Erythroblast (primary cell): ENCODE results near the gene OR8K5.
"Not testable (repeated sequence)": the region's sequence is repeated elsewhere in the genome, so short reads cannot be mapped to it uniquely, and the experiment has no call there.

Experiments
- DNase-seq, 2 experiments: peaks; one replicate each; lab custom pipeline; 2025; lab: John Stamatoyannopoulos, UW
- GATA1 ChIP-seq: IDR thresholded peaks from 2 replicates; pipeline ENCODE4 v1.6.1; 2011; ENCODE audit warnings: low read depth, mild to moderate bottlenecking, control low read depth, low read length, moderate library complexity
- POLR2A ChIP-seq: IDR thresholded peaks from 2 replicates; pipeline ENCODE4 v1.6.1; 2011; ENCODE audit warnings: mild to moderate bottlenecking, low read length

Gene OR8K5, protein sequence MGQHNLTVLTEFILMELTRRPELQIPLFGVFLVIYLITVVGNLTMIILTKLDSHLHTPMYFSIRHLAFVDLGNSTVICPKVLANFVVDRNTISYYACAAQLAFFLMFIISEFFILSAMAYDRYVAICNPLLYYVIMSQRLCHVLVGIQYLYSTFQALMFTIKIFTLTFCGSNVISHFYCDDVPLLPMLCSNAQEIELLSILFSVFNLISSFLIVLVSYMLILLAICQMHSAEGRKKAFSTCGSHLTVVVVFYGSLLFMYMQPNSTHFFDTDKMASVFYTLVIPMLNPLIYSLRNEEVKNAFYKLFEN

DNA sequence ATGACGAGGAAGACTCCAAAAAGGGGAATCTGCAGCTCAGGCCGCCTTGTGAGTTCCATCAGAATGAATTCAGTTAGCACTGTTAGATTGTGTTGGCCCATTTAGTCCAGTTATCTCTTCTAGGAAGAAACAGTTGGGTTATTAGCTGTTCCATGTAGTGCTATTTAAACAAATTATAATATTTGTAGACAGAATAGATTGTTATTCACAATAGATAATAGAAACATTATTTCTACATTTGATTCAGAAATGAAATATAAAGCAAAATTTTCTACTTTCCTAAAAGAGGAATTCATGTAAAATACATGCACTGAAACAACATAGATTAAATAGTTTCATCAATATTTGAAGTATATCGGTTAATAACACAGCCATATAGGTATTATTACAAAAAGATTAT, at the start of gene OR8K5:
TSS of gene OR8K5 (minus strand) at position 101 of the 400 bp plus-strand sequence. CDS start at position 101, 0 bp downstream.
- no peak for DNase-seq
- TF ChIP-seq POLR2A (no peak), GATA1 (no peak)

DNA sequence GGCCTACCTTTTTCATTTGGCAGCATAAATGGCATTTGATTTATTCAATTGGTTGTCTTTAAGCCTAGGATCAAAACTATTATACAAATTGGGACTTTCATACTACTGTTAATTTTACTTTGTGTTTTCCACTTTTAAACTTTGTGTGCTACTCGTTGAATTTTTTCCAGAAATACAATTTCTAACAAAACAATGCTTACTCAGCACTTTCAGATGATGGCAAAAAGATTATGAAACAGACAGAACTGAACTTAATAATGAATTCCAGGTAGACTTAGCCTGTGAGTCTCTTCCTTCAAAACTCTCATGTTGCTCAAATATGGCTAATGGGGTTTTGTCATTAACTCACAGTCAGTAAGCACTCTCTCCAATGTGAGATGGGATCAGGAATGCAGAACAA, 47.7 kb upstream of the OR8K5 start:
- TF ChIP-seq POLR2A, result no peak
- no peak for TF ChIP-seq GATA1
- no peak for DNase-seq

DNA sequence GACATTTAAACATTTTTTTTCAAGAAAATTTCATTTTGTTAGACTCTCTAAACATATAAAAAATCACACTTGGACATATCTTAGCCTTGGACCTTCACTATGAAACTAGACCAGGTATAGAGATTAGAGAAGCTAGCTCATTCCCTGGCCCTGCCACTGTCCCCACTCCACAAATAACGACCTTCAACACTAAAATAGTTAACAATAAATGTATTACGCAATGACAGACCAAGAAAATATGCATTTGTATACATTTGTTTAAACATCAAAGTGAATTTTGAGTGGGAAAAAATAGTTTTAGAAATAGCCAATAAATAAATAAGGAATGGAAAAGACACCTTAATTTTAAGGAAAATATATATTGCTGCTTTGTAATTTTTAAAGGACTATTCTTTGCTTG, 37.2 kb upstream of the OR8K5 start:
- DNase-seq, result no peak
- no peak for TF ChIP-seq POLR2A
- no peak for TF ChIP-seq GATA1

DNA sequence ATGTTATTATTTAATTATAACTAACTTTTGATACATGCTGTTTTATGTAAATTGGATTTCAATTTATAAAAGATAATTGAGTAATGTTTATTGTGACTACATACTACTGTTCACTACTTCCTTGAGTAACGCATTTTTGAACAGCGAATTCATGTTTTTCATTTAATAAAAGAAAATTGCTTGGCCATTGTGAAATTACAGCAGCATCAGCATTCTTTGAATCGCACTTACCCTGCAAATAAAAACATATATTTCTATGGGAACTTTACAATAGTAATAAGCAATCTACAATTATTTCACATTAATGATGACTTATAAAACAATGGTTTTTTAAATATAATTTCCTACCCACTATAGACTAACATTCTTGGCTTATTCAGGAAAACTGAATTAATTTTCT, 36.6 kb upstream of the OR8K5 start:
- no peak for DNase-seq

DNA sequence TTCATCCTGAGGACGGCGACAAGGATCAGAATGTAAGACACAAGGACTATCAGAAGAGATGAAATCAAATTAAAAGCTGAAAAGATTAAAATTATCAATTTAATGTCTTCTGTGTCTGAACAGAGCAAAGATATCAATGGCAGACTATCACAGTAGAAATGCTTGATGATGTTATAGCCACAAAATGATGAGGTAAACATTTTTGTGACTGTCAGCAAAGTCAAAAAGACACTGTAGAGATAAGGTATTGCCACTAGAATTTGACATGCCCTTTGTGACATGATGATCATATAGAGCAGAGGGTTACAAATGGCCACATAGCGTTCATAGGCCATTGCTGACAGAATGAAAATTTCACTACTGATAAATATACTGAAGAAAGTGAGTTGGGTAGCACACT, 28.5 kb upstream of the OR8K5 start:
- DNase-seq, result no peak
- TF ChIP-seq POLR2A (no peak), GATA1 (no peak)

More for the DNA sequence above, 36.6 kb upstream of the OR8K5 start:
- TF ChIP-seq POLR2A, result no peak
- no peak for TF ChIP-seq GATA1

DNA sequence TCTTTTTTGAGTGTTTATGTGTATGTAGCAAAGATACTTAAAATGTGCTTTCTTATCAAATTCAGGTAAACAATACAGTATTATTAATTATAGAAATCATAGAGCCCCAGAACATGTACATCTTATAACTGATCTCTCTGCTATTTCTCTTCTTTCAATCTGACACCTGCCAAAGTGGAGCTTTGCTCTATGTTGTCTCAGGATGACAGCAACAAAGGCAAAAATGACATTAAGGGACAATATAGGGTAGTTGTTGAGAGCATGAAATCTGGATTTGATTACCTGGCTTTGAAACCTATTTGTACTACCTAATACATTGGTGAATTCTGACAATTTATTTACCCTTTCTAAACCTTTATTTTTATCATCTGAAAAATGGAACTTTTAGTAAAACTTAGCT, 23.3 kb upstream of the OR8K5 start:
- DNase-seq, result no peak
- TF ChIP-seq GATA1 (no peak), POLR2A (no peak)

DNA sequence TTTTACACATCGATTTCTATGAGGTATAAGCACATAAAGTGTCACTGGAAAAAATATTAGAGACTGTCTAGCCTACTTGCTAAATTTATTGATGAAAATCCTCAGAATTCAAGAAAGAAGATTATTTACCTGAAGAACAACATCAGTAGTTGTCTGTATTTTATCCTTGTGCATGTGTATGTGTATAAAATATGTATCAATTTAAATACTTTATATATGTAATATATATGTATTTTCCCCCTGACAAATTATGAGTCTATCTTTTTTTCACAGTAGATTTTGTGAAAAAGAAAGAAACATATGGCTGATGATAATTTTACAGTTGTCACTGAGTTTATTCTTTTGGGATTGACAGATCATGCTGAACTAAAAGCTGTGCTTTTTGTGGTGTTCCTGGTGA, 16.2 kb upstream of the OR8K5 start, which contains the start of gene OR5J2:
TSS of gene OR5J2 (plus strand) at position 301 of the 400 bp plus-strand sequence. CDS start at position 301, 0 bp downstream.
- DNase-seq, result no peak
- TF ChIP-seq GATA1, result no peak

DNA sequence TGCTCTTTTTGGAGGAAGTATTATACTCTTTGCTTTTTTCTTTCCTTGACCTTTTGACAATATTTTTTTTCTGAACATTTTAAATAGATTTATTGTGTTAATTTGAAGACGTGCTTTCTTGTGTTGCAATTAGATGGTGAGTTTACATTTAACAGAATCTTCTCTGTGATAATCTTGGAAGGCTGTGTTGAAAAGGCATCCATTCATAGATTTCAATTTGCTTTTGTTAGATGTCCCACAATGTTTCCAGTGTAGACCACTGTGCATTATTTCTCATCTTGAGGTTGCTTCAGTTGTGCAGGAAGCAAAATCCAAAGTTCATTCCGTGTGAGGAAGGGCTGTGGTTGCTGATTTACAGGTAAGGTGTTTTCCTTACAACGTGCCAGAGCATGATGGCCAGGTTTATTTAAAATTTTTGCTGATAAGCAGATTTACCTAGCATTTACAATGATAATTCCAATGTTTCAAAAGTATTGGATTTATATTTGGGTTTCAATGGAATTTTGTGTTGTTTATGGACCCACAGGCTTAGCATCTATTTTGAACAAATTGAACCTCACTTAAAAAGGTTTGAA, 12.2 kb upstream of the OR8K5 start:
- DNase-seq, result no peak
- TF ChIP-seq POLR2A (no peak), GATA1 (no peak)

DNA sequence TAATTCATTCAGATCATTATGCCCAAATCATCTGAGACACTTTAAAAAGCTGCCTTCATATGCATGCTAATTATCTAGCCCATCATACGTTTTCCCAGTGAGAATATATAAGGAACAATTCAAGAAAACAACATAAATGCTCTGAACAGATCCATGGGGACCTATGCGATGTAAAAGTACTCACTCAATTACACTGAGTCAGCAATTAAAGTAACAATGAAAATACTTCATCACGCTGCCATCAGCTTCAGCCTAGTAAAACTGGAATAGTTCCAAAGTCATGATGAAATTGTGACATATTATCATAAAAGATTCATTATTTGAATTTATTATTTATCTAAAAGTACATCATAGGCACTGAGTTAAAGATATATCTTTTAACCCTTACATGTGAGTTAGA, 3.7 kb upstream of the OR8K5 start:
- TF ChIP-seq POLR2A (no peak), GATA1 (no peak)
- DNase-seq, result no peak

DNA sequence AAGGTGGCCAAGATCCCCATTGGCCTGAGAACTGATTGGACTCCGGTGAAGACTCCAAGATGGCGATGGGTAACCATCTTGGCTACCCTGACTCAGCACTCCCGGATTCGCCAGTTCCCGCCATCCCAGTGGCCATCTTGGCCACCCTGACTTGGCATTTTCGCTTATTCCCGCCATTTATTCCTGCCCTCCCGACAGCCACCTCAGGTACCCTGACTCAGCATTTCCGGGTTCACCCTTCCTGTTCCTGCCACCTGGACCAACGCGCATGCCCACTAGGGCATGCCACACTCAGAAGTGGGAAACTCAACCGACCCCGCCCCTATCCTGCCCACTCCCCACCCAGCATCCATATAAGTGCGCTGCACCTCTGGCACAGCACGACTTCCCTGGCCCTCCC, 7.8 kb downstream of the OR8K5 start:
- TF ChIP-seq POLR2A (no peak), GATA1 (no peak)
- no peak for DNase-seq

DNA sequence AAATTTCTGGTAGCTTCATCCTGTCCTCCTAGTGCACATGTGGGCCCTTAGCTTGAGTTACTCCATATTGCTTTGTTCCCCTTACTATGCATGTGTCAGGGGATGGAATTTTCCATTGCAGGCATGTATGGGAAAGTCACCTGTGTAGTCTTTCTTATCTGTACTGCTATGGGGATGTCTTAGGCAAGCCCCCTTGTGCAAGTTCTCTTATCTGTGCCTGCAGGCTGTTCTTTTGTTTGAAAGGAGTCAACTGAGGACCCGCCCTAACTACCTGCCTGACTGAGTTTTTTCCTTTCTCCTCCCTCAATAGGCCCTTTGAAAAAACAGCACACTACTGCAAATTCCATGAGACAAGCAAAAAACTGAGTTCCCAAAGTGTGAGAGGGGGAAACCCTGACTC, 8.7 kb downstream of the OR8K5 start:
- no peak for TF ChIP-seq GATA1
- TF ChIP-seq POLR2A, result no peak
- DNase-seq, result no peak

DNA sequence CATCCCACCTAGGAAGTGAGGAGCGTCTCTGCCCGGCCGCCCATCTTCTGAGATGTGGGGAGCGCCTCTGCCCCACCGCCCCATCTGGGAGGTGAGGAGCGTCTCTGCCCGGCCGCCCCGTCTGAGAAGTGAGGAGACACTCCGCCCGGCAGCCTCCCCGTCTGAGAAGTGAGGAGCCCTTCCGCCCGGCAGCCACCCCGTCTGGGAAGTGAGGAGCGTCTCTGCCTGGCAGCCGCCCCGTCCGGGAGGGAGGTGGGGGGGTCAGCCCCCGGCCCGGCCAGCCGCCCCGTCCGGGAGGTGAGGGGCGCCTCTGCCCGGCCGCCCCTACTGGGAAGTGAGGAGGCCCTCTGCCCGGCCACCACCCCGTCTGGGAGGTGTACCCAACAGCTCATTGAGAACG, 16.4 kb downstream of the OR8K5 start:
- not testable (repeated sequence) for DNase-seq

DNA sequence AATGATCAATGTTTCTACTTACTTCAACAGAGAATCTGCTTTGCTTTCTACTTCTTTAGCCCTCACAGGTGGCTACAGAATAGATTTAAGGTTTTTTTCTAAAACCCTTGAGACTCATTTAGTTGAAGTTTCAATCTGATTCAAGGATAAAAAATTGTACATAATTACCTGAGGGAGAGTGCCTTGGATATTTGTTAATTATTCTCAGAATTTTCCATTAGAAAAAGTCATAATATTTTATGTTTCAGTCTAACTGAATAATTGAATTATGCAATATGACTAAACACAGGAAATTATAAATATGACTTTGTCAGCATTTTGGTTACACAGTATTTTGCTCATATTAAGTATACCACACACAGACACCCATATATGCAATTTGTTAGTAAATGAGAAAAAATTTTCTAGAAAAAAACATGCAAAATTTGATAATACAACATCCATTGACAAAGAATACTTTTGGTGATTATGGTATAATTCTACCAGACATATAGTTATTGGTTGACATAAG, 19.9 kb downstream of the OR8K5 start, which contains the start of gene OR8J3:
TSS of gene OR8J3 (minus strand) at position 51 of the 511 bp plus-strand sequence. CDS start 2,483 bp downstream, outside the sequence.
- TF ChIP-seq POLR2A, result no peak
- TF ChIP-seq GATA1, result no peak
- no peak for DNase-seq

DNA sequence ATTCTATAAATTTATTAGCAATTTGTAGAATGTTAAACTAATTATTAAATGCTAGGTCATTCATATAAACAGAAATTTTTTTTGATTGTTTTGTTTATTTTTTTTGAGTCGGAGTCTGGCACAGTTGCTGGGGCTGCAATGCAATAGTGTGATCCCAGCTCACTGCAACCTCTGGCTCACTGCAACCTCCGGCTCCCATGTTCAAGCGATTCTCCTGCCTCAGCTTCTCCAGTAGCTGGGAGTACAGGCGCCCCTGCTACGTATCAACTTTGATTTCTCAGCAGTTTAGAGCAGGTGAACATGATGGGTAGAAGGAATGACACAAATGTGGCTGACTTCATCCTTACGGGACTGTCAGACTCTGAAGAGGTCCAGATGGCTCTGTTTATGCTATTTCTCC, 38.0 kb downstream of the OR8K5 start, which contains the start of gene OR8H3:
TSS of gene OR8H3 (plus strand) at position 301 of the 400 bp plus-strand sequence. CDS start at position 301, 0 bp downstream.
- DNase-seq, result no peak
- TF ChIP-seq GATA1, result no peak
- TF ChIP-seq POLR2A, result no peak
